GM21619 (cell line): ENCODE data around the gene CCDC12.
A peak's percentile ranks its signal among the peaks of the same experiment; 100 is the strongest.
"Not testable (repeated sequence)": the region's sequence is repeated elsewhere in the genome, so short reads cannot be mapped to it uniquely, and the experiment has no call there.

Experiments used
- ATAC-seq: cut with Tn5 transposase; IDR thresholded peaks from one replicate; pipeline ENCODE4 v1.9.1; 2021; ENCODE audit not compliant: unreplicated experiment

CCDC12 gene

GRCh38 chr3:46926039-46926438 lies 50.5 kb downstream of the CCDC12 start:
- ATAC-seq = no peak

DNA sequence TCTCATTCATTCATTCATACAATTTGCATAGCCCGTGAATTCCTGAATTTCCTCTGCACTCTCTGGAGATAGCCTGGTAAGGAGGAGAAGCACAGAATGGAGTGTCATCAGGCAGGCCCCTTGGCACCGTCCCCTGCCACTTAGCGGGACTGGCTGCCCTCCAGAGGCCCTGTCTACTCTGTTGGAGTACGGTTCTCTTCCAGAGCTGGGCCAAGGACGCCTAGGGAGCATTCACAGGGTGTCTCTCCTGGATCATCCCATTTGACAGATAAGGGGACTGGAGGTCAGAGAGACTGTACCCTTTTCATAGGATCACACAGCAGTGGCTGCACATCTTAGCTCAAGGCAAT lies 51.0 kb downstream of the CCDC12 start:
- ATAC-seq = no peak

DNA sequence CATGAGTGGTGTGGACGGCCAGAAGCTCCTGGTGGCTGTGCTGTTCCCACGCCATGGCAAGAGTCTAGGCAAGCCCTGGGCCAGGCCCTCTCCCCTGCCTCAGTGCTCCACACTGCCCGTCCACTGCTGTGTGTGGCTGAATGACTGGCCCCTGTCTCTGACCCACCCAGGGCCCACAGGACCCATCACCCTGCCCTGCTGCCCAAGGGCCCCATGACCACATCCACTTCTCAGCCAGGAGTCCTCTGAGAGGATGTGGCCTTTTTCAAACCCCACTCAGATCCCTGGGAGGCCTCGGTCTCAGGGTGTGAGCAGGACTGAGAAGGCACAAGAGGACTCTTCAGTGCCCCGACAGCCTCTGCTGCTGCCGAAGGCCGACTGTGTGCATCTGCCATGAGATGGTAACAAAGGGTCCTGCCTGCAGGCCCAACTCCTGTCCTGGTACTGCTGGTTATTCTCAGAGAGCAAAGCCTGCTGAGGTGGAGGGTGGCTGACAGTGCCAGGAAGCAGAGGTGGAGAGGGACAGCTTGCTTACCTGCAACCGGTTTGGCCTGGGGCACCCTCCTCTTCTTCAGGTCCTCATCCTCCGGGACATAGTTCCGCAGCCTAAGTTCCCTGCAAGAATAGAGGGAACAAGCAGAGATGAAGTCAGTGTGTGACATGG lies 51.5 kb downstream of the CCDC12 start:
- no peak for ATAC-seq

GRCh38 chr3:46923559-46924350 lies 52.8 kb downstream of the CCDC12 start:
- no peak for ATAC-seq

GRCh38 chr3:46922871-46923558 lies 53.5 kb downstream of the CCDC12 start:
- ATAC-seq = no peak

GRCh38 chr3:46922426-46922825 lies 54.1 kb downstream of the CCDC12 start:
- no peak for ATAC-seq

GRCh38 chr3:46921871-46922271 lies 54.7 kb downstream of the CCDC12 start:
- no peak for ATAC-seq

GRCh38 chr3:46921041-46921440 lies 55.5 kb downstream of the CCDC12 start:
- ATAC-seq = no peak

DNA sequence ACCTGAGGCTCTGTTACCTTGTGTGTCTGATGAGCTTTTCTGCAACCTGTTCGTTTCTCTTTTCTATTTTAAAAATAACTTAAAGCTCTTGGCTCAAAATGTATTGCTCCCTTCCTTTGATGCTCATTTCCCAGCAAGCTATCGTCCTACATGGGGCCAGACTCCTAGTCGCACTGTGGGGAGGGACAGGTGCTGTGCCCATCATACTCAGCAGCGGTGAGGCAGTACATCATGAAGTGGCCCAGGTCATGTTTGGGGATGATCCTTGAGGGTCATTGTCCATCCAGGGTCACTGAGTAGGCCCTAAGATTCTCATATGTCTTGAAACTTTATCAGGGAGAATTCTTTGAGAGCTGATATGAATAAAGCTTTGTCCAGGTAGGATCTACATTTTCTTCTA lies 57.9 kb downstream of the CCDC12 start:
- ATAC-seq = no peak

- no peak for ATAC-seq
These were observed 58.3 kb downstream of the CCDC12 start for GRCh38 chr3:46918202-46918601.

DNA sequence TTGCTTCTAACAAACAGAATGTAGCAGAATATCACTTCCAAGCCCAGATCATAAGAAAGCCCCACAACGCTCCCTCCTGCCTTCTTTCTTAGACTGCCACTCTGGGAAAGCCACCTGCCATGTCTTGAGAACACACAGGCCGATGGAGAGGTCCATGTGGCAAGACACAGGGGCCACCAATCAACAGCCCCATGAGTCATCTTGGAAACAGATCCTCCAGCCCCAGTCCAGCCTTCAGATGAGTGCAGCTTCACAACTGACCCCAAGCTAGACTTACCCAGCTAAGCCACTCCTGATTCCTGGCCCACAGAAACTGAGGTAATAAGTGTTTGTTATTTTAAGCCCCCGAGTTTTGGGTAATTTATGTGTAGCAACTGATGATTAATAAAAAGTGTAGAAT lies 59.3 kb downstream of the CCDC12 start:
- ATAC-seq = no peak

GRCh38 chr3:46916799-46917198 lies 59.7 kb downstream of the CCDC12 start:
- no peak for ATAC-seq

GRCh38 chr3:46916278-46916677 lies 60.3 kb downstream of the CCDC12 start:
- ATAC-seq = no peak

- ATAC-seq = no peak
These were observed 61.2 kb downstream of the CCDC12 start for GRCh38 chr3:46915297-46915822.

- ATAC-seq = no peak
These were observed 61.7 kb downstream of the CCDC12 start for GRCh38 chr3:46914849-46915248.

DNA sequence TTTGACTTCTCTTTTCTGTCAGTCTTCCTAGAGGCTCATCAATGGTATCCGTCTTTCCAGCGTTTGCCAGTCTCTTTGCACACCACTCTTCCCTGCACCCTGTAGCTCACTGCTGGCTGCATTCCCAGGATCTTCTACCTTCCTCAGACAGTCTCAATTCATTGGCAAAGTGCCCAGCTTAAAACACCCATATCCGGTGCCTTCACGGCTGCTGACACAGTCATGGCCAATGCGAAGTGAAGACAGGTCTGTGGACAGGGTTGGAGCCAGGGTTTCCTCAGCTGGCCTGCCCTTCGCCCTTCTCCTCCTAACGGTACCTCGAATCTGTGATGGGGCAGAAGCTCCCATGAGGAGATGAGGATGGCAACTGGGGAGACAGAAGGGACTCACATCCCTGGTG lies 62.9 kb downstream of the CCDC12 start:
- no peak for ATAC-seq

- ATAC-seq = no peak
These were observed 63.6 kb downstream of the CCDC12 start for GRCh38 chr3:46912986-46913385.

DNA sequence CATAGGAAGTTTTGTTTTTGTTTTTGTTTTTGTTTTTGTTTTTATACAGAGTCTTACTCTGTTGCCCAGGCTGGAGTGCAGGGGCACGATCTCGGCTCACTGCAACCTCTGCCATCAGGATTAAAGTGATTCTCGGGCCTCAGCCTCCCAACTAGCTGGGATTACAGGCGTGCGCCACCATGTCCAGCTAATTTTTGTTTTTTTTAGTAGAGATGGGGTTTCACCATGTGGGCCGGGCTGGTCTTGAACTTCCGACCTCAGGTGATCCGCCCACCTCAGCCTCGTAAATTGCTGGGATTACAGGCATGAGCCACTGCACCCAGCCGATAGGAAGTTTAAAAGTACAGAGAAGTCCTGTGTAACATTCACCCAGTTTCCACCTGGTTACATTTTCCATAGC lies 65.6 kb downstream of the CCDC12 start:
- ATAC-seq = not testable (repeated sequence)

- ATAC-seq = no peak
These were observed 66.3 kb downstream of the CCDC12 start for GRCh38 chr3:46910166-46910760.

DNA sequence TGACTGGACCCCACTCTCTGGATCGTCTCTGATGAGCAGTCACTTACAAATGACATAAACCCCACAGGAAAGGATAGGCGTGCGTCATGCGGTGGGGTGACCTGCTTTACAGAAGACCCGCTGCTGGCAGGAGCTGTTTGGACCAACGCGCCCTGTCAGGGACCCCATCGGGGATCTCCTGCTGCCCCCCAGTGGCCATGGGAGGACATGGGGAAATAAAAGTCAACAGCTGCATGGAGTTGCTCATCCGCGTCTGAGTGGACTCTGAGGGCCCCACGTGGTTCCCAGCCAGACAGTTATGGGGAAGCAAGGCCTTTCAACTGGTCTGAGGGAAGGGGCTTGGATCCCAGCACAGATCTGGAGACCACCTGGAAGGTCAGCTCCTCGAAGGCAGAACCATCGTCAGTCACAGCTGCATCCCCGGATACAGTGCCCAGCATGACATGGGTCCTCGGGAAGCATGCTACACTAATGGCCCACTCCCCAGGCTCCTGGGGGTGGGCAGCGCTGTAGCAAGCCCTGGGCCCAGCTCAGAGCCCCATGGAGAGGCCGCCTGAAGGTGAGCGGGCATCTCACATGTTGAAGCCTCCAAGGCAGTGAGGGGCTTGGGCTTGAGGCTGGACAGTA lies 66.9 kb downstream of the CCDC12 start:
- ATAC-seq = peak; percentile 51

- no peak for ATAC-seq
These were observed 67.5 kb downstream of the CCDC12 start for GRCh38 chr3:46908986-46909534.
